ENCODE measurements around the gene VPS13D.
"Not testable (repeated sequence)": the region's sequence is repeated elsewhere in the genome, so short reads cannot be mapped to it uniquely, and the experiment has no call there.

VPS13D gene

DNA sequence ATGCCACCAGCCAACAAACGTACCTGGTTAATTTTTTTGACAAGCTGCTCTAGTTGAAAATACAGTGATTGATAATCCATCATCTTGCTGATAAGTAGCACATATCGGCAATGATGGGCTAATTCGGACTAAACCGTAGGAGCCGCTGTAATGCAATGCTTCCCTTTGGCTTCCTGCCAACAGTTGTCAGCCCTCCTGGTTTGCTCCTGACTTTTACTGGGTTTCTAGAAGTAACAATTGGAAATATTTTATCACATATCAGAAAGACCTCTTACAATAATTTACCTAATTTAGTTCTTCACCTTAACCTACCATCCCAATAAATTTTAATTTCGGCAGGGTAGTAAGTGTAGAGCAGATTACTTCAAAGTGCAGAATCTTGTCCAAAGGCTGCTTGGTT lies 239.7 kb downstream of the VPS13D start:
- DNase-seq (ENCODE audit: low spot score): peak; percentile 15

GRCh38 chr1:12469990-12470389 lies 240.2 kb downstream of the VPS13D start:
- no peak for DNase-seq (ENCODE audit: low spot score)

GRCh38 chr1:12470916-12471315 lies 241.1 kb downstream of the VPS13D start:
- DNase-seq (ENCODE audit: low spot score): not testable (repeated sequence)

- DNase-seq (ENCODE audit: low spot score): no peak
Observed at GRCh38 chr1:12472156-12472797, 242.4 kb downstream of the VPS13D start.

- DNase-seq (ENCODE audit: low spot score): no peak
Observed at GRCh38 chr1:12472798-12473551, 243.1 kb downstream of the VPS13D start.

DNA sequence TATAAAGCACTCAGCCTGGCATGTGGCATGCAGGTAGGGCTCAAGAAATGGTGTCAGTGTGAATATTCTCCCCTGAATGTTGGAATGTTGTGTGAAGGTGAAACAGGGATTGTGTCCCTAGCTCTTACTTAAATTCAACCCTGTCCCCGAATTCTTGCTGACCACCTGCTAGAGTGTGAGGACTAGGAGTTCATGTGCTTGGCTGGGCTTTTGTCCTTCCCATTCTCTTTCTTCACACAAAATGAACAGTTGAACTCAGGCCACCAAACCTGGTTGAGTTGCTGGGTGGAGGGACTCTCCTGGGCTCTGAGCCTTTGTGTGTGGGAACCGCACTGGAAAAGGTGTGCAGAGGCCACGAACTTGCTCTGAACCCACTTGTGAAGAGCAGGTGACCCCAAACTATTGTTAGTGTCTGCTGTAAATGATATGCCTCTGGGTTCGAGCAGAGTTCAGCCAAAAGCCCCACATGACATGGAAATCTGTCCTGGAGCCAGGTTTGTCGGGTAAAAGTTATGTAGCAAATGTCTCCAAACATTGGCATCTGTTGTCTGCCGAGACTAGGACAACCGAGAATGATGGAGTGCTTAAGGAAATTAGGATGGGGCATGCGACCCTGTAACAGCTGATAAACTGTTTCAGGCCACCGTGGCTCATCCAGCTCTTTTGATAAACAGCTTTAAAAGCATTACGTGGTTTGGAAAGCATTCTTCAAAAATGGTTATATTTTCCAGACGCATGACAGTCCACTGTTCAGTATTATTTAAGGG lies 243.9 kb downstream of the VPS13D start:
- DNase-seq (ENCODE audit: low spot score): no peak

- DNase-seq (ENCODE audit: low spot score): no peak
Observed at GRCh38 chr1:12475101-12475500, 245.3 kb downstream of the VPS13D start.

GRCh38 chr1:12475530-12475934 lies 245.7 kb downstream of the VPS13D start:
- no peak for DNase-seq (ENCODE audit: low spot score)

DNA sequence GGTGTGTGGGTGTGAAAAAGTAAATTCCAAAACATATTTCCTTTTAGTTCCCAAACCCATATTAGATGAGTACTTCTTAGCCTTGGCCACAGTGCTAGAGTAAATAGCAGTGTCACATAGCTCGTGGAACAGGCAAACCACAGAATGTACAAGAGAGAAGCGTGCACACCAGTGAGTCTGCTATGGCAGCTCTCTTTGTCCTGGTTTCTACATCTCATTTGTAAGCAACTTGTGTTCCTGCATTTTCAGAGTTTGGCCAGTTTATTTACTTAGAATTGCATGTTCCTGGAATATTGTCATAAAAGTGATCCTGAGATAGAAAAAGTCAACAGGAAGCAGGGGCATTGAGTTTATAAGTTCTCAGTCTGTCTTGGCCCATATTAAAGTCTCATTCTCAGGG lies 246.1 kb downstream of the VPS13D start:
- DNase-seq (ENCODE audit: low spot score): no peak

GRCh38 chr1:12477314-12477713 lies 247.5 kb downstream of the VPS13D start:
- no peak for DNase-seq (ENCODE audit: low spot score)

DNA sequence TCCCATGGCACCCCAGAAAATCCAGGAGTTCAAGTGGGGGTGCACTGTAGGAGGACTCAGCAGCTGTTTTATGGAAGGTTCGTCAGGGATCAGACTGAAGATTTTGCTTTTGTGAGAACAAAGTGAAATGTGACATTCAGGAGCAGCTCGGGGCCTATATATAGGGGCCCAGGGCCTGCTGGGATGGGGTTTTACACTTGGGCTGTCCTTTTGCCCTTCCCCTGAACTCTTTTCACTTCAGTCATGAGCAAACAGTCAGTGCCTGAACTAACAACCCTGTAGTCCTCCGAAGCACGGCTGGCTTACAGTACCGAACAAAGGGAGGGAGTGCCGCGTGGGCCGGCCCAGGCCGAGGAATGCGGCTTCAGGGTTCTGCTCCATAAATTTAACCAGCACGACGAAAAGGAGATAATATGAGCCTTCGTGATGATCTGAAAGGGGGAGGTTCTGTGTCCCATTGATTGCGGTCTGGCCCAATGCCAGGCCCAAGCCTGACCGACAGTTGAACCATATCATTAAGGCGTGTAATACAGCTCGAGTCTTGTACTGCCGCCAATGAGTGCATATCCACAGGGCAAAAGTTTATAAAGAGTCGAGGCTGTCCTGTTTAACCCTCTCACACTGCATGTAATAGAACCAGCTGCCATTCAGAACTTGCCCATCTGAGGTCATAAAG lies 248.2 kb downstream of the VPS13D start:
- no peak for DNase-seq (ENCODE audit: low spot score)

DNA sequence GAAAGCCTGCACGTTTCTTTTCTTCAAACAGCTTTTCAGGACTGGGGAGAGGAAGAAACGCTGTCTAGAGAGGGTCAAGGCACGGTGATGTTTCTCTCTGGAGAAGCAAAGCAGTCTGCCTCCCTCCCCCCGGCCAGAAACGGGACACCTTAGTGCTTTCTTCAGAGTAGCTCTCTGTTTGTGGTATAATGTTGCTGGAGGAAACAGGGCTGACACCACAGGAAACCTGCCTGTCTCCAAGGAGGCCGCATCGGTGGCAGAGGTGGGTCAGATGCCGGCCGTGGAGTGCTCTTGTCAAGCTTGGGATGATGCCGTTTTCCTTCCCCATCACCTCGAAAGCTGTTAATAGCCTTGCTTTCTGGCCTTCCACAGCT lies 248.8 kb downstream of the VPS13D start:
- no peak for DNase-seq (ENCODE audit: low spot score)

- no peak for DNase-seq (ENCODE audit: low spot score)
Observed at GRCh38 chr1:12479311-12479710, 249.5 kb downstream of the VPS13D start.

GRCh38 chr1:12480041-12480440 lies 250.2 kb downstream of the VPS13D start:
- DNase-seq (ENCODE audit: low spot score): peak; percentile 49

GRCh38 chr1:12480748-12481362 lies 251.0 kb downstream of the VPS13D start:
- DNase-seq (ENCODE audit: low spot score): no peak

DNA sequence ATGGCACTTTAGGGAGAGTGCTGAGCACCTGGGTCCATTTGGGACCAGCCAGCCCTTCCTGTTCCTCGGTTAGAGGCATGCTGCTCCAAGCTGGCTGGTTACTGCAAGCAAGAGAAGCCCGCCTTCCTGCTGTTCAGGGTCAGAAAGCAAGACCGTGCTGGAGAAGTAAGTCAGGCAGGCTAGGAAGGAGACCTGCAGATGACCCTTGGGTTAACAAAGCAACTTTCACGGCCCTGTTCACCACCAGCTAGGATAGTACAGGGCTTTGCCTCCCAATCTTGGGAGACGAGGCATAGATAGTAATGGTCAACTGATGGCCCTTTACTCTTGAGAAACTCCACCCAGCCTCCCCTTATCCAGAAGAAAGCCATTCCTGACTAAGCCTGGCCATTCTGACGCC lies 252.1 kb downstream of the VPS13D start:
- no peak for DNase-seq (ENCODE audit: low spot score)

DNA sequence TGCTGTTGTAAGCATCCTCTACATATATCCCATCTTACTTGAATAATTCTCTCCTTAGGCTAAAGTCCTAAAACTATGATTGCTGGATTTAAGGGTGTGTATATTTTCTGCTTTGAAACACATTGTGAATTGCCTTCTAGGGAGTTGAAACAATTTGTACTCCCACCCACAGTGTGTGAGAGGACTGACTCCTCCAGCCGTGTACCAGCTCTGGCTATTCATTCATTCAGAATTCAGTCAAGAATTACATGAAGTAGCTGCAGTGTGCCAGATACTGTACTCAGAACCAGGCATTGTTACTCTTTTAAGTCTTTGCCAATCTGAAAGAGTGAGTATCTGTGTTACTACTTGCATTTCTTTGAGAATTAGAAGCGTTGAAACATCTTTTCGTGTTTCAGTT lies 253.2 kb downstream of the VPS13D start:
- no peak for DNase-seq (ENCODE audit: low spot score)

- no peak for DNase-seq (ENCODE audit: low spot score)
Observed at GRCh38 chr1:12485231-12486058, 255.6 kb downstream of the VPS13D start.

DNA sequence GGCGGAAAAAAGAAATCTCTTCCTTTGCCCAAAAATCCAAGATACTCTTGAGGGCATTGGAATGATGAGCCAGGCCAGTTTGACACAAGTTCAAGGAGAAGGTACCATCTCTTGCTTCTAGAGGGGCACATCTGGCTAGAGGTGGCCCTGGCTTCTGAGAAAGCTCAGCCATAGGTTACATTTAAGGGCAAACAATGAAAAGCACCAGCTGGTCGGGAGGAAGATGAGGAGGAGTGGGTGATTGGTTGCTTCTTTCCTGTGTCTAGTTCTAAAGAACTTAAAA lies 256.2 kb downstream of the VPS13D start:
- no peak for DNase-seq (ENCODE audit: low spot score)

GRCh38 chr1:12486401-12487005 lies 256.7 kb downstream of the VPS13D start:
- no peak for DNase-seq (ENCODE audit: low spot score)

GRCh38 chr1:12487520-12487919 lies 257.7 kb downstream of the VPS13D start:
- no peak for DNase-seq (ENCODE audit: low spot score)
